ENCODE data around the gene KDM7A. TPM values are rescaled to one million over a fixed set of nuclear protein-coding genes. Genes with fewer than 3 reads are reported as not detected.

KDM7A gene
- total RNA-seq, 4 donors from 2014 or later = 11.1 to 29.8 (median 20.7) TPM

DNA sequence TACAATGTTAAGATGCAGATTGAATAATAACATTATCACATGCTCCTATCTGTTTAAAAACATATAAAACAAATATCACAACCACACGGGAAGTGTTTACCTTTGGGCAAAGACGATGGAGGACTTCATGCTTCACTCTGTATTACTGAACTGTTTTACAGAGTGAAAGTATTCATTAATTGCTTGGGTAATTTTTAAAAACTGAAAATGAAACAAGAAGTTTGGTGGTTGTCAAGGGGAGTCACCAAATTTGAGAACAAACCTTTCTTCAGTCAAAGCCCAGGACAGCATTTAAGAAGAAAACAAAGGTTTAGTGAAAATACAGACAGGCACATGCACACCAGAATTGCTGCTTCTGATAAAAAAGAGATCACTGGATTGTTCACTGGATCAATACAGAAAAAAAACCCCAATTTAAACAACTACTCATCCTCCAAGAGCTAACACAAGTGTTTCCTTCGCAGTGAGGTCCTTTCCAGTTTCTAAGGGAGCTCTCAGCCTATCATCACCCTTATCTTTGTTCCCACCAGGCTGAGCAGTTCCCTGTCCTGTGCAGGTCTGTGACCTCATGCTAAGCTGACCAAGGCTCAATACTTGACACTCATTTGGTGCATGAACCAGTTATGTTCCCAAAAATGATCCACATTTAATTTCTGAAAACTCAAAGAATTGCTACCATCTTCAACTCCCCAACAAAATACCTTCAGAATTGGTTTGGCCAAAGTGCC is 122.8 kb downstream of the KDM7A start:
- H3K27ac ChIP-seq = no peak overlapping the region
- H3K9me3 ChIP-seq = no peaks in the 10 kb centered on the region
- no peaks in the 10 kb centered on the region for H3K27me3 ChIP-seq
- DNase-seq = no peak
- no peaks in the 10 kb centered on the region for H3K36me3 ChIP-seq
- WGBS, 2 donors = 84 to 90% methylated on average over 3 of the region's 3 CpGs
- no peak overlapping the region for H3K4me3 ChIP-seq (replicated peaks in 1 of 3)
- no peak for TF ChIP-seq POLR2A (IDR thresholded peaks at IDR 0.05)
- TF ChIP-seq, protein P1, sequence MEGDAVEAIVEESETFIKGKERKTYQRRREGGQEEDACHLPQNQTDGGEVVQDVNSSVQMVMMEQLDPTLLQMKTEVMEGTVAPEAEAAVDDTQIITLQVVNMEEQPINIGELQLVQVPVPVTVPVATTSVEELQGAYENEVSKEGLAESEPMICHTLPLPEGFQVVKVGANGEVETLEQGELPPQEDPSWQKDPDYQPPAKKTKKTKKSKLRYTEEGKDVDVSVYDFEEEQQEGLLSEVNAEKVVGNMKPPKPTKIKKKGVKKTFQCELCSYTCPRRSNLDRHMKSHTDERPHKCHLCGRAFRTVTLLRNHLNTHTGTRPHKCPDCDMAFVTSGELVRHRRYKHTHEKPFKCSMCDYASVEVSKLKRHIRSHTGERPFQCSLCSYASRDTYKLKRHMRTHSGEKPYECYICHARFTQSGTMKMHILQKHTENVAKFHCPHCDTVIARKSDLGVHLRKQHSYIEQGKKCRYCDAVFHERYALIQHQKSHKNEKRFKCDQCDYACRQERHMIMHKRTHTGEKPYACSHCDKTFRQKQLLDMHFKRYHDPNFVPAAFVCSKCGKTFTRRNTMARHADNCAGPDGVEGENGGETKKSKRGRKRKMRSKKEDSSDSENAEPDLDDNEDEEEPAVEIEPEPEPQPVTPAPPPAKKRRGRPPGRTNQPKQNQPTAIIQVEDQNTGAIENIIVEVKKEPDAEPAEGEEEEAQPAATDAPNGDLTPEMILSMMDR (IDR thresholded peaks at IDR 0.05) = no peak
- intact Hi-C loops (cut with DNase I) = no loop called here
- peaks cover 4 to 15% of the 10 kb centered on the region in 2 donors for H3K4me1 ChIP-seq

GRCh38 chr7:140051820-140052219 is 125.0 kb downstream of the KDM7A start:
- Histone ChIP-seq H3K36me3 (no peaks in the 10 kb centered on the region), H3K27me3 (no peaks in the 10 kb centered on the region), H3K27ac (no peak overlapping the region), H3K9me3 (no peaks in the 10 kb centered on the region), H3K4me1 (peaks cover 5 to 16% of the 10 kb centered on the region in 2 donors), H3K4me3 (replicated peaks in 1 of 3) (no peak overlapping the region)
- intact Hi-C loops (cut with DNase I) = no loop called here
- DNase-seq = no peak
- TF ChIP-seq, protein P1 (IDR thresholded peaks at IDR 0.05) = no peak
- no peak for TF ChIP-seq POLR2A (IDR thresholded peaks at IDR 0.05)

DNA sequence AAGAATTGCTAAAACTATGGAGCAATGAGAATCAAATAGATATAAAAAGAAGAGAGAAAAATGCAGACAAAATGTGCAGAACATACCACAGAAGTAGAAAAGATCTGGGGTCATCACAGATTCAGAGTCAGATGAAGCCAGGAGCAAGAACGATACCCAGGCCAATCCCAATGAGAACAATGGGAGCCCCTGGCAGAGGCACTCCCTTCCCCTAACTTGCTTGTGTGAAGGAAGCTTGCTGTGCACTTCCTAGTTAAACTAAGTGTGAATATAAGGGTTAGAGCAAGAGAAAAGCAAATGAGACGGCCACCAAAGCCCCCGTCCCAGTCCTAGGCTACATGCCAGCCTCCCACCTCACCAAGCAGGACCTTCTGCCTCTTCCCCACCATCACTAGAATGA is 126.7 kb downstream of the KDM7A start:
- no peak for DNase-seq
- no peak overlapping the region for H3K4me3 ChIP-seq (replicated peaks in 1 of 3)
- no peak for TF ChIP-seq POLR2A (IDR thresholded peaks at IDR 0.05)
- TF ChIP-seq, protein P1 (IDR thresholded peaks at IDR 0.05) = no peak
- H3K27me3 ChIP-seq = no peaks in the 10 kb centered on the region
- H3K9me3 ChIP-seq = no peaks in the 10 kb centered on the region
- WGBS, 2 donors = 82 to 91% methylated on average over 3 of the region's 3 CpGs
- peak overlapping the region in 2 of 3 donors; percentile 31 to 46 for H3K27ac ChIP-seq
- H3K4me1 ChIP-seq = peaks cover 5 to 16% of the 10 kb centered on the region in 2 donors
- peaks cover 3 to 4% of the 10 kb centered on the region in 2 donors for H3K36me3 ChIP-seq
- intact Hi-C loops (cut with DNase I) = no loop called here

GRCh38 chr7:140049339-140050024 is 127.3 kb downstream of the KDM7A start:
- 68 to 85% methylated on average over 5 of the region's 5 CpGs for WGBS, 2 donors
- TF ChIP-seq, protein P1 (IDR thresholded peaks at IDR 0.05) = no peak
- no peak for TF ChIP-seq POLR2A (IDR thresholded peaks at IDR 0.05)
- intact Hi-C loops (cut with DNase I) = no loop called here
- no peak for DNase-seq
- Histone ChIP-seq H3K4me3 (replicated peaks in 1 of 3) (no peak overlapping the region), H3K27ac (peak overlapping the region in 2 of 3 donors; percentile 31 to 36), H3K4me1 (peaks cover 5 to 16% of the 10 kb centered on the region in 2 donors), H3K27me3 (no peaks in the 10 kb centered on the region), H3K36me3 (peaks cover 3 to 4% of the 10 kb centered on the region in 2 donors), H3K9me3 (no peaks in the 10 kb centered on the region)

- Histone ChIP-seq H3K27ac (no peak overlapping the region), H3K4me1 (peaks cover 5 to 16% of the 10 kb centered on the region in 2 donors), H3K27me3 (no peaks in the 10 kb centered on the region), H3K4me3 (replicated peaks in 1 of 3) (no peak overlapping the region), H3K9me3 (no peaks in the 10 kb centered on the region), H3K36me3 (peaks cover 4 to 5% of the 10 kb centered on the region in 2 donors)
- 63 to 71% methylated on average over 1 of the region's 1 CpG for WGBS, 2 donors
- no peak for DNase-seq
- TF ChIP-seq, protein P1 (IDR thresholded peaks at IDR 0.05) = no peak
- TF ChIP-seq POLR2A (IDR thresholded peaks at IDR 0.05) = no peak
- intact Hi-C loops (cut with DNase I) = no loop called here
Measured at GRCh38 chr7:140048989-140049338, 127.8 kb downstream of the KDM7A start.
